NCI-H1092 treated with DMSO at 0.1 percent for 48 hours (cell line): ENCODE results near the gene UGGT1.
A peak's percentile ranks its signal among the peaks of the same experiment; 100 is the strongest.
"Not testable (repeated sequence)": the region's sequence is repeated elsewhere in the genome, so short reads cannot be mapped to it uniquely, and the experiment has no call there.

ENCODE experiments used
- DNase-seq: peaks from one replicate; lab custom pipeline; 2025; lab: John Stamatoyannopoulos, UW

The UGGT1 gene

DNA sequence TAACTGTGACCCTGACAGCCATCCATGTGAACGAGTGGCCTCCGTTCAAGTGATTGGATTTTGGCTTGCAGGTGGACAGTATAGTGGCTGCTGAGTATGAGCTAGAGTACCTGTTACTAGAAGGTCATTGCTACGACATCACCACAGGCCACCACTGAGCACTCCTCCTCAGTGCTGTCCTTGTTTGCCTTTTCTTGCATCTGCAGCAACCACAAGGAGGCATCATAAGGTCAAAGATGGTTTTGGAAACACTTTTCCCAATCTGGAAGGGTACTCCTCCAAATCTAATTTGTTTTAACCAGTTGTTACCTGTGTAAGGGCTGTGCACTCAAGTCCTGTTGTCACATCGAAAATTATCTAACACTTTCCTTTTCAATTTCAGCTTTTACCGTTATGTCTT lies 81.2 kb downstream of the UGGT1 start:
- no peak for DNase-seq

DNA sequence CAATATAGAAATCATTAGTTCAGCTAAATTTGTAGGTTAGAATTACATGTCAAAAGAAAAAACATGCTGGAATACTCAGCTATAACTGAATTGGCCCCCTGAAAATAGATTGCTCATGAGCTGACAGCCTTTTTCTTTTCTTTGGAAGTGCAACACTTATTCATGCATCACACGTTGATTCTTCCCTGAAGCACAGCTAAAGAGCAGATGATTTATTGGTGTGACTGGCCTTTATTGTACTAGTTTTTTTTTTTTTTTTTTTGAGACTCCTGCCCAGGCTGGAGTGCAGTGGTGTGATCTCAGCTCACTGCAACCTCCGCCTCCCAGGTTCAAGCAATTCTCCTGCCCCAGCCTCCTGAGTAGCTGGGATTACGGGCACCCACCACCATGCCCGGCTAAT lies 83.1 kb downstream of the UGGT1 start:
- not testable (repeated sequence) for DNase-seq

DNA sequence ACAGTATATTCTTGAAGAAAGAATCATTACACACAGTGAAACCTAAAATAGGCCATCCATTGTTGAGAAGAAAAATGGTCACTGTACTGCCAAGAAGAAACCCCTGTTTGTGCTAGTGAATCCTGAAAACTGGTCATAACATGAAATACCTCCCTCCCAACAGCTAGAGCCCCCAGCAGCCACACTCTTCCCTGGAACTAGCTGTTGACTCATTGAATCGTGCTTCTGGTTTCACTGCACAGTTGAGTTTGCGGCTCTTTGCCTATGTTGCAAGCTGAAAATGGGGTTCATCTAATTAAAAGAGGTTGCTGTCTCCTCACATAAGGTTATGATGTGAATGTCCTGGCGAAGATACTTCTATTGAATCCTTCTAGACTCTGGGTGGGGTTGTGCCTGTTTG lies 86.3 kb downstream of the UGGT1 start:
- no peak for DNase-seq

DNA sequence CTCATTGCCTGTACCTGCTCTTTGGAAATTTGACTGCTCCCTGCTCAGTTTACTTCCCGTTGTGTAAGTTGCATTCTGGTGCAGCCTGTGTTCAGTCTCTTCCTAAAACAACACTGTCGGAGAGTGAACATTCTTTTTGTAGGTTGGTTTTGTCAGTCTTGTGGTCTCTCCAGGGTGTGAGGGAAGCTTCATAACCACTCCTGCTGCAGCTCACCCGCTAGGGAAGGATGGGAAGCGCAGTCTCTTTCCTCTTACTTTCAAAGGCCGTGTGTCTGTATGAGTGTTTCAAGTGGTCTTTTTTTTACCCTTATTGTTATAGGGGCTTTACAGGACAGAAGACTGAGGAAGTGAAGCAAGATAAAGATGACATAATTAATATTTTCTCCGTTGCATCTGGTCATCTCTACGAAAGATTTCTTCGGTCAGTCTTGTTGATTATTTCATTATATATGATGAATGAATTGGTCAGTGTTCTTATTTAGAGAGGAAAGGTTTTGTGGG lies 87.2 kb downstream of the UGGT1 start:
- DNase-seq: no peak

DNA sequence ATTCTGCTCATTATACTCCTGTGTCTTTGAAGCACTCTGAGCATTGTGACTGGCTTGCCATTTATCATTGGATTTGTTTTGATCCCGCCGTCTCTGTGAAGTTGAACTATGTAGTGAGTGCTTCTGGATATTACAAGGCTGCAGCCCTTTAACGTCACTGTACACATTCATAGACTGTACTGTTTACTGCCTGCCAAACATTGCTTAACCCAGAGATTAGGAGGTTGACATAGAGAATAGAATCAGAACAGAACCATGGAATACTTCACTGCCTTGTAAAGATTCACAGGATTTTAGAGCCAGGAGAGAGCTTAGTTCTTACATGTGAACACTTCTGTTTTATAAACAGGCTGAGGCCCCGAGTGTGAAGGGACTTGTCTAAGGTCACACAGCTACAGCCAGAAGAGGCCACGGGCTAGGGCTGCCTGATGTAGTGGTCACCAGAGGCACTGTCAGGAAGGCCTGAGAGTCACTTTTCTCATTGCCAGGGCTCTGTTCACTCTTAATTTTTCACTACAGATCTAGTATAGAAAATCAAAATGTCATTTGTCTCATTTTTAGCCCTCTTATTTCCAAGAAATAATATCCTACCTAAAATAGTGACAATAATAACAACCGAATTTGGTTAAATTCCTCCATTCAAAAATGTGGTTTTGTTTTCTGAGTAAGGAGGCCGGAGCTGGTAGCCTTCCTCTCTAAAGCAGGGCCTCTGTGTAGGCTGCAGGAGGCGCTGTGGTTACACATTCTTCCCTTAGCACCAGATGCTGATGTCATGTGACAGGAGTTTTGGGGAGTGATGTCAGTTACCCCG lies 87.9 kb downstream of the UGGT1 start:
- DNase-seq: peak; percentile 9

DNA sequence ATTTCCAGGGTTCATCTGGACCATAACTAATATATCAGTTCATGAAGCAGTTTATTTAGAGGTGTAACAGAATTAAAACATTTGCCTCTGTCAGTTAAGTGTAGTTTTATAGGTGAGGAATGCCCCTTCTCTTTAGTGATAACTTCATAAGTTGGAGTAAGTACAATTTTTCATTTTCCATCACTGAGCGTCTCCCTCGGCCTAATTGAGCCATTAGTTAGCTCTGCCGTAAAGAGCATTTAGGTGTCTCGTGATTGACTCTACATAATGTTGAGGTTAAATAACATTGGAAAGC lies 88.4 kb downstream of the UGGT1 start:
- no peak for DNase-seq

DNA sequence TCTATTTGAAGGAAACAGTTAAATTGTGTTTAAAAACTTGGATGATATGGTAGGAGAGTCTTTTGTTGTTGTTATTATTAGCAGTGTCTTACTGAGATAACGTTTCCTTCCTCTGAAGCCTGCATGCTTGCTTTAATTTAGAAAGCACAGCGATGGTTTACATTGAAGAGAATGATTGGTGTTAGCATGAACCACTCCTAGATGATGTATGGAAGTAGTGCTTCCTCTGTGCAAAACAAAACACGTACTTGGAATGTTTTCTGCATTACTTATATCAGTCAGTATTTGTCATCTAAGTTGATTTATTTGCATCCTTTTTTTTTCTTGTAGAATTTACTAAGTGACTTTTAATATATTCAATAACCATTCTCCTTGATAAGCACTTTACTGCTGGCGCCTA lies 89.0 kb downstream of the UGGT1 start:
- no peak for DNase-seq

DNA sequence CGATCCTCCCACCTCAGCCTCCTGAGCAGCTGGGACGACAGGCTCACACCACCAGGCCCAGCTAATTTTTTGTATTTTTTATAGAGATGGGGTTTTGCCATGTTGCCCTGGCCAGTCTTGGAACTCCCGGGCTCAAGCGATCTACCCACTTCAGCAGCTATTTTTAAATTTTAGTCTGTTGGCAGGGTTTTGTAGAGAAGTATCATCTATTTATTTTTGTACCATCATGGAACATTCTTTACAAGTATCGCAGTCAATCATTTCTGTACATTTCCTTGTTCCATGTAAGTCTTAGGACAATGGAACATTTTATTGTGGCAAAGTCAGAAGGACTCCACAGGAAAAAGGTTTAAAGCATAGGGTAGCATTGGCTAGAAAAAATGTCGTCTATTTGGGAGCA lies 94.6 kb downstream of the UGGT1 start:
- no peak for DNase-seq

DNA sequence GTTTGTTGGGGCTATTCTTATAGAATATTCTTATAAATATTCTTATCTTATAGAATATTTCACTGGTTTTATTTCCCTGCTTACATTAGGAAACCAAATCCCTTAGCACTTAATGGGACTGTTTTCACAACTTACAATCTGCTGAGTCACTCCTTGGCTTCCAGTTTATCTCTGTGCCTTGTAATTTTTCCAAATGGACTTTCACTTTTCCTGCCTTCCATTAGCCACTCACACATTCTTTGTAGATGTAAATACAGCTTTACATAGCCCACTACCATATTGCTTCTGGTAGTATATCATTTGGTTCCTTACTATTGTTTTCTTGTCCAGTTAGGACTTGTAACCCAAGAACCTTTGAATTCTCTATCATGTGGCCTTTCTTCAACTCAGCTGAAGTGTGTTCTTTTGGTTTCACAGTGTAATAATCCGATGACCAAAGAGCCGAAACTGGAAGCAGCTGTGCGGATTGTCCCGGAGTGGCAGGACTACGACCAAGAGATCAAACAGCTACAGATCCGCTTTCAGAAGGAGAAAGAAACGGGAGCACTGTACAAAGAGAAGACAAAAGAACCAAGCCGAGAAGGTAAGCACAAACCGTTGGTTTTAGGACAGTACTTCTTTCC lies 96.1 kb downstream of the UGGT1 start:
- no peak for DNase-seq

DNA sequence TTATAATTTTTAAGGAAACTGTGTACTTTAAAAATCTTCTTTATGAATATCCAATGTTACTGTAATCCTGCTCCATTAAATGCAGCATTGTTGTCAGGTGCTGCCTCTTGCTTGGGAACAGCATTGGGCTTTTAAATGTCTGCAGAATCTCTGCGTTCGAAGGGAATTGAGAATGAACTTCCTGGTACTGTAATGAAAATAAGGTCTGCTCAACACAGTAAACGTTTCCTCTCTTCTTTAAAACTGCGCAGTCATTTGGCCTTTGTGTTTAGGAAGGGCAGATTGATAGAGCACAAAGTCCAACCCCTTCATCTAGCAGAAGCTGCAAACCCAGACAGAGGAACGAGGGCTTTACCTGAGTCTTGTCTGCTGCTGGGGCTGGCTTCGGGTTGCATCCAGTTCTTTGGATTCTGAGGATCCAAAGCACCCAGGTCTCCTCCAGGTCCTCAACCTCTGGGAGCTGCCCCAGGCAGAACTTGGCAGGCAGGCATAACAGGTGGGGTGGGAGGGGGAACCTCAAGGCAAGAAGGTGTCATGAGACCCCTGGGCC lies 104.5 kb downstream of the UGGT1 start:
- no peak for DNase-seq

DNA sequence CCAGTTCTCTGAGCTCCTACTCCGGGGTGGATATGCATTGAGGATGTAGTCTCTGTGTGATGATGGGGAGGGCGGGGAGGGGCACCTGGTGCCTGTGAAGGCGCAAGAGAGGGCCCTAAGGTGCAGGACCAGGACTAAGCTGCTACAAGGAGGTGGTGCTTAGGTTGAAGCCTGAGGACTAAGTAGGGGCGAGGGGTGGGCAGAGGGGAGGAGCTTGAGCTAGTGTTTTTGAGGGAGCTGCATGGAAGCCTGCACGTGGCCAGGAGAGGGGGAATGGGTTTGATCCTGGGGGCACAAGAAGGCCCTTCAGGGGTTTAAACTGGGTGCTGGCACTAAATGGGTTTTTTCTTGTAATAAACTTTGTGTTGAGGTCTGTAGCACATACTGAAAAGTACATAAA lies 105.0 kb downstream of the UGGT1 start:
- no peak for DNase-seq

DNA sequence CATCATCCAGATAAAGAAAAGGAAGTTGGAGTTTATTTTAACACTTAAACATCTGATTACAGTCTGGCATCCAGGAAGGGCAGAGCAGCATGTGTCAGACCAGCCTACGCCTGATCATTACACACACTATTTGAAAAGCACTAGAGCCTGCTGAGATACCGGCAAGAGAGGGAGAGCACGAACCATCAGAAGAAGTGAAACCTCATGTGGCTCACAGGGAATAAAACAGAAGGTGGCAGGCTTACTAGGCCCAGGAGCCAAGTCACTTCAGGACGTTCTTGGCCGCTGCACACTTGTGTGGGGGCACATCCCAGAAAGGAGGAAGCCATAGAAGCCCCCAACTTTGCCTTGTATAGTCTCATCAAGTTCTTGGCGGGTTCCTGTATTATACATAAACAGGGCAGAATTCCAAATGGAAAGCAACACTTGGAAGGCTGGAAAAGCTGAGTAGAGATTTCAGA lies 105.5 kb downstream of the UGGT1 start:
- DNase-seq: no peak

DNA sequence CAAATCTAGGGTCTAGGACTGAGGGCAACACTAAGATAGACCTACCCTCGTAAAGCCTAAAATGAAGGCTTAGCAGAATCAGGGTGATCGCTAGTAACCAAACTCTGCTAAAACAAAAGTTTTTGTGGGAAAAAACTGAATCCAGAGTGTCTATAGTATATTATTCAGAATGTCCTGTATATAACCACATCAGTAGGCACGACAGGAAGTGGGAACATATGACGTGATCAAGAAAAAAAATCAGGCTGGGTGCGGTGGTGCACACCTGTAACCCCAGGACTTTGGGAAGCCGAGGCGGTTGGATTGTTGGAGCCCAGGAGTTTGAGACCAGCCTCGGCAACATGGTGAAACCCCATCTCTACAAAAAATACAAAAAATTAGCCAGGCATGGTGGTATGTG lies 106.1 kb downstream of the UGGT1 start:
- DNase-seq: no peak

DNA sequence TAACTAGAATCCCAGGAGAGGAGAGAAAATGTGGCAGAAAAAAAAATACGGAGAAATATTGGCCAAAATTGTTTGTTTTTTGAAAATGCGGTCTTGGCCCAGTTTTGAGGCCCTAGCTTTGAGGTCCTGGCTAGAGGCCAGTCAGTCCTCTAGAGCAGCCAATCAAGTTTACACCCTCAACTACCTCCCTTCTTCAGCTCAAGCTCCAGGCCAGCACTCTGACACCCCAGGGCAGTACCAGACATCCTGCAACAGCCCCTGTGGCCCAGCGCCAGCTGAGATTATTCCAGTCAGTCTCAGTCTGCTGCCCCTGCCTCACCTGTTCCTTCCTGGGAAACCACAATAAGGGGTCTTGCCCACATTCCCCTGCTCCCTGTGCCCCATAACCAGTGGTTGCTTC lies 107.7 kb downstream of the UGGT1 start:
- DNase-seq: no peak

DNA sequence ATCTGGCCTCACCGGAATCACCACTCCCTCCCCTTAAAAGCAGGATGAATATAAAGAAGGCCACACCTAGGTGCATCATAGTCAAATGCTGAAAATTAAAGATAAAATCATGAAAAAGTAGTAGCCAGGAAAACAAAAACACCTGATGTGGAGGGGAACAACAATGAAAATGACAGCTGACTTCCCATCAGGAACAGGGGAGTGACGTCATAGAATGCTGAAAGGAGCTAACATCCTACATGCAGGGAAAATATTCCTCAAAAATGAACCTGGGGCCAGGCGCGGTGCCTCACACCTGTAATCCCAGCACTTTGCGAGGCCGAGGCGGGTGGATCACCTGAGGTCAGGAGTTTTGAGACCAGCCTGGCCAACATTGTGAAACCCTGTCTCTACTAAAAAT lies 108.1 kb downstream of the UGGT1 start:
- DNase-seq: no peak

DNA sequence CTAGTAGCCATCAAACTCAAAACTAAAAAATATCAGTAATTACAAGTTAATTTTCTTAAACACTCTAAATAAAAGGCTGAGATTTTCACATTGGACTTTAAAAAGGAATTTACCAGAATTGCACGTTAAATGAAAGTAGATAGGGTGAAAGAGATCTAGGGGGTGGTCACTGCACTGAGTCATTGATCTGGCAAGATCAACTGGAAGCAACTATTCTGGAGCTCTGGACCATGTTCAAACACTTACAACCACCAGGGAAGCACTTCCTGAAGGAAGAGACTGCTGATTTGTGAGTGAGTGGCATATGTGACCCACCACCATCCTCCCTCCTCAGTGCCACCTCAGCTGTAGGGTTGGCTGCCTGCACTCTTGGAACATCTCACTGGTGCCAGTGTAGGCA lies 111.8 kb downstream of the UGGT1 start:
- DNase-seq: no peak

DNA sequence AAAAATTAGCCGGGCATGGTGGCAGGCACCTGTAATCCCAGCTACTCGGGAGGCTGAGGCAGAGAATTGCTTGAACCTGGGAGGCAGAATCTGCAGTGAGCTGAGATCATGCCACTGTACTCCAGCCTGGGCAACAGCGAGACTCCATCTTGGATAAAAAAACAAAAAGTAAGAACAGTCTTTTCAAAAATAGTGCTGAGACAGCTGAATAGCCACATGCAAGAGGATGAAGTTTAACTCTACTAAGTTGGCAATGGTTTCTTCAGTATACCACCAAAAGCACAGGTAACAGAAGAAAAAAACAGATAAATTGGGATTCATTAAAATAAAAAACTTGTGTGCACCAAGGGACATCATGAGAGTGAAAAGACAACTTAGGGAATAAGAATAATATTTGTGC lies 115.2 kb downstream of the UGGT1 start:
- no peak for DNase-seq

DNA sequence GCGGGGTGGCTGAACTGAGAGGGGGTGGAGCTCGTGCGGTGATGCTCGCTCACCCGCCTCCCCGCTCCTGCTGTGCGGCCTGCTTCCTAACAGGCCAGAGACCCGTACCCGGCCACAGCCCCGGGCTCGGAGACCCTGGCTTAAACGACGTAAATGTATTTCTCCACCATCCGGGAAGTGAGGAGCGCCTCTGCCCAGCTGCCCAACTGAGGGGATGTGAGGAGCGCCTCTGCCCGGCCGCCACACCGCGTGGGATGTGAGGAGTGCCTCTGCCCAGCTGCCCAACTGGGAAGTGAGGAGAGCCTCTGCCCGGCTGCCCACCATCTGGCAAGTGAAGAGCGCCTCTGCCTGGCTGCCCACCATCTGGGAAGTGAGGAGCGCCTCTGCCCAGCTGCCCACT lies 117.0 kb downstream of the UGGT1 start:
- DNase-seq: no peak

DNA sequence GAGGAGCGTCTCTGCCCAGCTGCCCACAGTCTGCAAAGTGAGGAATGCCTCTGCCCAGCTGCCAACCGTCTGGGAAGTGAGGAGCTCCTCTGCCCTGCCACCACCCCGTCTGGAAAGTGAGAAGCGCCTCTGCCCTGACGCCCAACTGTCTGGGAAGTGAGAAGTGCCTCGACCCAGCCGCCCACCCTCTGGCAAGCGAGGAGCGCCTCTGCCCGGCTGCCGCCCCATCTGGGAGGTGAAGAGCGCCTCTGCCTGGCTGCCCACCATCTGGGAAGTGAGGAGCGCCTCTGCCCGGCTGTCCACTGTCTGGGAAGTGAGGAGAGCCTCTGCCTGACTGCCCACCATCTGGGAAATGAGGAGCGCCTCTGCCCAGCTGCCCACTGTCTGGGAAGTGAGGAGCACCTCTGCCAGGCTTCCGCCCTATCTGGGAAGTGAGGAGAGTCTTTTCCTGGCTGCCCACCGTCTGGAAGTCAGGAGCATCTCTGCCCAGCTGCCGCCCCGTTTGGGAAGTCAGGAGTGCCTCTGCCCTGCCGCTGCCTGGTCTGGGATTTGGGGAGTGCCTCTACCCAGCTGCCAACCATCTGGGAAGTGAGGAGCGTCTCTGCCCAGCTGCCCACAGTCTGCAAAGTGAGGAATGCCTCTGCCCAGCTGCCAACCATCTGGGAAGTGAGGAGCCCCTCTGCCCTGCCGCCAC lies 117.8 kb downstream of the UGGT1 start:
- DNase-seq: not testable (repeated sequence)

DNA sequence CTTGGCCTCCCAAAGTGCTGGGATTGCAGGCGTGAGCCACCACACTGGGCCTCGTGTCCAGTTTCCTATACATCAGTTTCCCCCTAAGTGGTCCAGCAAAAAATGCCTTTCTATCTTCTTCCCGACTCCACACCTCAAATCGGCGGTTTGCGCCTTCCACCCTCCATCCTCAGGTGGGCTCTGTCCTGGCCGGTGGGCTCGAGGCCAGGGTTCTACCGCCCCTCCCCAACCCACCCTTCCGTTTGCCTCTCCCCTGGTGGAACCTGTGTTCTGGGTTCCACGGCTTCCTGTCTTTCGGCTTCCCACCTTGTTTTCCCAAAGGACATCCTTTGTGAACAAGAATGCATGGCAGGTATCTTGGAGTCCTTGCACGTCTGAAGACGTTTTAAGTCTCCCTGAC lies 123.3 kb downstream of the UGGT1 start:
- no peak for DNase-seq

DNA sequence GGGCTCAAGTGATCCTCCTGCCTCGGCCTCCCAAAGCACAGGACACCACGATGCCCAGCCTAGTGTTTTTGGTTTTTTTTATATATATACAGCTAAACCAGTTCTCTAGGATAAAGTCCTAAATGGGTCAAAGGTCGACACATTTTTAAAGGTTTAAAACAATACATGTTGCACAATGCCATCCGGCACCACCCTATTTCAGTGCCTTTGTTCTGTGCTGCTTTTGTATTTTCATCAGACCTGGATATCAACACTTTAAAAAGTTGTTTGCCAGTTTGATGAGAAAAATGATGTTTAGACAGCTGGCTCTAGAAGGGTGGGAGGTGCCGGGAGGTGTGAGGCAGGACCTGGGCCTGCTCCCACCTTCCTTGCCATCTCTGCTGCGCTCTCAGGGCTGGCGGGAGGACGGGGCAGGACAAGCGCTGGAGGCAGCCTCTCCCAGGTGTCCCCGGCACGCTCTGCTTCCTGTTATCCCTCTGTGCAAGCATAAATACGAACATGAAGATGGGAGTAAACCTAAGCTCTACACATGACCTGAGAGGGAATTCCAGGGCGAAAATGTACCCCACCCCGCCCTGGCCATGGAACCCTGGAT lies 124.0 kb downstream of the UGGT1 start:
- no peak for DNase-seq

DNA sequence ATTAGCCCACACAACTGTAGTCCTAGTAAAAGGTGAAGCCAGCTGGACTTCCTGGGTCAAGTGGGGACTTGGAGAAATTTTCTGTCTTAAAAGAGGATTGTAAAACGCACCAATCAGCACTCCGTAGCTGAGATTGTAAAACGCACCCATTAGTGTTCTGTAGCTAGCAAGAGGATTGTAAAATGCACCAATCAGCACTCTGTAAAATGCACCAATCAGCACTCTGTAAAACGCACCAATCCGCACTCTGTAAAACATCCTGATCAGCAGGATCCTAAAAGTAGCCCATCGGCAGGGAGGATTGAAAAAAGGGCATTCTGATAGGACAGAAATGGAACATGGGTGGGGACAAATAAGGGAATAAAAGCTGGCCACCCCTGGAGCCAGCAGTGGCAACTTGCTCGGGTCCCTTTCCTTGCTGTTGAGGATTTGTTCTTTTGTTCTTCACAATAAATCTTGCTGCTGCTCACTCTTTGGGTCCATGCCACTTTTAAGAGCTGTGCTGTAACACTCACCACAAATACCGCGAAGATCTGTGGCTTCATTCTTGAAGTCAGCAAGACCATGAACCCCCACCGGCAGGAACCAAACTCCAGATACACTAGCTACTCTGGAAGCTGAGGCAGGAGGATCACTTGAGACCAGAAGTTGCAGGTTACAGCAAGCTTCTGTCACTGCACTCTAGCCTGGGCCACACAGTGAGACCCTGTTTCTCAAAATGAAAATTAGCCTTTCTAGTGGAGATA lies 125.1 kb downstream of the UGGT1 start:
- no peak for DNase-seq
